ENCODE data around the gene DUOX1.

DNA sequence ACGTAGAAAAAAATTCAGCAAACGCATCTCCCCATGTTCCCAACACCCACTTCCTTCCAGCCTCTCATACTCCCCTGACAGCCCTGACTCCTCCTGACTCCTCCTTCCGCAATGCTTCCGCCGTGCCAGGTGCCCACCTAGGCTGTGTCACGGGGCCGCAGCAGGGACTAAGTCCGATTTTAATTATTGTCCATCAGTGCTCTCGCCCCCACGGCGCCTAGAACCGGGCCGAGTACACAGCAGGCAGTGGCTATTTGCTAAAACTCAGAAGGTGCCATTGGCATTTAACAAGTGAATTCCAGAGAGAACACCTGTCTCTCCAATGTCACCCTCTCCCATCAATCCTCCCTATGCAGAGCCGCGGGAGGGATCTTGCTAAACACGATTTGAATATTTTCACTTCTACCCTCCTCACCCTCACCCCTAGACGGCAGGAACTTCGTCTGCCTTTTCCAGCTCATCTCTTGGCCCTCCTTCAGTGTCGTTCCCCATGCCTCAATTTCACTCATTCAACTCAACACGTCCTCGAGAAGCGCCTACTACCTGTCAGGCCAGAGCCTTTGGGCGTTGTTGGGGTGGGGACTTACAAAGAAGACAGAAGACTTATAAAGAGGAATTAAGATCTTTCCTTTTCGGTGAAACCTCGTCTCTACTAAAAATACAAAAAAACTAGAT lies 69.5 kb downstream of the DUOX1 start:
- TF ChIP-seq, protein P1, sequence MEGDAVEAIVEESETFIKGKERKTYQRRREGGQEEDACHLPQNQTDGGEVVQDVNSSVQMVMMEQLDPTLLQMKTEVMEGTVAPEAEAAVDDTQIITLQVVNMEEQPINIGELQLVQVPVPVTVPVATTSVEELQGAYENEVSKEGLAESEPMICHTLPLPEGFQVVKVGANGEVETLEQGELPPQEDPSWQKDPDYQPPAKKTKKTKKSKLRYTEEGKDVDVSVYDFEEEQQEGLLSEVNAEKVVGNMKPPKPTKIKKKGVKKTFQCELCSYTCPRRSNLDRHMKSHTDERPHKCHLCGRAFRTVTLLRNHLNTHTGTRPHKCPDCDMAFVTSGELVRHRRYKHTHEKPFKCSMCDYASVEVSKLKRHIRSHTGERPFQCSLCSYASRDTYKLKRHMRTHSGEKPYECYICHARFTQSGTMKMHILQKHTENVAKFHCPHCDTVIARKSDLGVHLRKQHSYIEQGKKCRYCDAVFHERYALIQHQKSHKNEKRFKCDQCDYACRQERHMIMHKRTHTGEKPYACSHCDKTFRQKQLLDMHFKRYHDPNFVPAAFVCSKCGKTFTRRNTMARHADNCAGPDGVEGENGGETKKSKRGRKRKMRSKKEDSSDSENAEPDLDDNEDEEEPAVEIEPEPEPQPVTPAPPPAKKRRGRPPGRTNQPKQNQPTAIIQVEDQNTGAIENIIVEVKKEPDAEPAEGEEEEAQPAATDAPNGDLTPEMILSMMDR (IDR thresholded peaks at IDR 0.05): peak; percentile 9
- TF ChIP-seq EZH2 (IDR thresholded peaks at IDR 0.05; ENCODE audit: borderline replicate concordance, insufficient read depth, low read depth, low read length, poor library complexity, severe bottlenecking): no peak
